SK-N-SH (cell line): ENCODE measurements around the gene TUT1. TPM values are rescaled to one million over a fixed set of nuclear protein-coding genes. Genes with fewer than 3 reads are reported as not detected.

ENCODE experiments used
- CTCF ChIA-PET: fragments of 300-600, 350-600 bp; formaldehyde crosslinking; extraction: SDS; loops from one replicate; lab custom pipeline; 2021; lab: Yijun Ruan, JAX
- POLR2A ChIA-PET: fragments of 350-600 bp; sonication (Branson Sonifier 250); formaldehyde crosslinking; extraction: SDS; loops from one replicate; lab custom pipeline; 2020; ENCODE audit warnings: antibody characterized with exemption, inconsistent platforms; lab: Yijun Ruan, JAX
- DNase-seq: peaks from one replicate; pipeline ENCODE4 v3.0.0; 2012
- H2AFZ ChIP-seq: fragments of 200-600 bp; sonication (generic); 2 replicates; pipeline ENCODE4 v1.8.1; 2016; ENCODE audit warnings: antibody characterized with exemption, mild to moderate bottlenecking, low read depth
- H3F3A ChIP-seq: fragments of 200-600 bp; sonication (generic); replicated peaks from 2 replicates; pipeline ENCODE3; 2016; ENCODE audit warnings: antibody characterized with exemption, mild to moderate bottlenecking; ENCODE audit not compliant: insufficient read depth
- H3K27ac ChIP-seq, 2 experiments: fragments of 200-500 bp in 1 of 2; fragments of 200-600 bp in 1 of 2; sonication (Bioruptor generic) in 1 of 2; sonication (generic), shearing (Covaris generic) in 1 of 2; 2 replicates each; pipeline versions ENCODE4 v1.5.1 to v1.6.1; 2014 to 2016; ENCODE audit warnings: low read depth in 2 of 2, inconsistent platforms in 1 of 2, low read length in 1 of 2, mild to moderate bottlenecking in 1 of 2, mixed read lengths in 1 of 2
- H3K27me3 ChIP-seq: fragments of 200-600 bp; sonication (generic), shearing (Covaris generic); 2 replicates; pipeline ENCODE4 v1.6.1; 2016; ENCODE audit warnings: mixed run types; ENCODE audit not compliant: insufficient read depth
- H3K36me3 ChIP-seq, 2 experiments: fragments of 200-500 bp in 1 of 2; fragments of 200-600 bp in 1 of 2; sonication (Bioruptor generic) in 1 of 2; sonication (generic) in 1 of 2; replicated peaks in 1 of 2; 2 replicates each; pipeline versions ENCODE3 to v1.5.1; 2014 to 2016; ENCODE audit warnings: low read length in 1 of 2, mild to moderate bottlenecking in 1 of 2; ENCODE audit not compliant: insufficient read depth in 2 of 2, control insufficient read depth in 1 of 2
- H3K4me1 ChIP-seq, 2 experiments: fragments of 200-500 bp in 1 of 2; fragments of 200-600 bp in 1 of 2; sonication (Bioruptor generic) in 1 of 2; sonication (generic), shearing (Covaris generic) in 1 of 2; 2 replicates each; pipeline versions ENCODE4 v1.5.1 to v1.6.1; 2014 to 2016; ENCODE audit warnings: low read depth in 1 of 2, low read length in 1 of 2, mixed run types in 1 of 2; ENCODE audit not compliant: insufficient read depth in 2 of 2, control insufficient read depth in 1 of 2
- H3K4me2 ChIP-seq: fragments of 200-600 bp; sonication (generic), shearing (Covaris generic); 2 replicates; pipeline ENCODE4 v1.6.1; 2017; ENCODE audit warnings: mixed run types
- H3K4me3 ChIP-seq, 2 experiments: fragments of 200-500 bp in 1 of 2; fragments of 200-600 bp in 1 of 2; sonication (Bioruptor generic) in 1 of 2; sonication (generic), shearing (Covaris generic) in 1 of 2; 2 replicates each; pipeline versions ENCODE4 v1.5.1 to v1.8.1; 2014 to 2016; ENCODE audit warnings: low read depth in 2 of 2, inconsistent platforms in 1 of 2, low read length in 1 of 2, mild to moderate bottlenecking in 1 of 2, mixed read lengths in 1 of 2, moderate library complexity in 1 of 2
- H3K79me2 ChIP-seq: fragments of 200-600 bp; sonication (generic); 2 replicates; pipeline ENCODE4 v1.8.1; 2017; ENCODE audit warnings: mild to moderate bottlenecking; ENCODE audit not compliant: insufficient read depth
- H3K9ac ChIP-seq: fragments of 200-600 bp; sonication (generic); 2 replicates; pipeline ENCODE4 v1.6.1; 2017; ENCODE audit warnings: mixed run types
- H3K9me2 ChIP-seq: fragments of 200-600 bp; sonication (generic); 2 replicates; pipeline ENCODE4 v1.6.1; 2017; ENCODE audit warnings: mixed run types
- H3K9me3 ChIP-seq: fragments of 200-600 bp; sonication (generic); 2 replicates; pipeline ENCODE4 v1.6.1; 2017; ENCODE audit warnings: mixed run types, mild to moderate bottlenecking, moderate library complexity
- H4K20me1 ChIP-seq: fragments of 200-600 bp; sonication (generic); 2 replicates; pipeline ENCODE4 v1.6.1; 2017; ENCODE audit warnings: mild to moderate bottlenecking, mixed run types; ENCODE audit not compliant: insufficient read depth
- CHD2 ChIP-seq: fragments of 150-350 bp; IDR thresholded peaks from 2 replicates; pipeline ENCODE4 v1.6.1; 2018; ENCODE audit warnings: low read length; ENCODE audit not compliant: partially characterized antibody
- ELF1 ChIP-seq: IDR thresholded peaks from 2 replicates; pipeline ENCODE4 v1.4.0; 2012
- EP300 ChIP-seq, 2 experiments: IDR thresholded peaks; 2 replicates each; pipeline versions ENCODE4 v1.4.0 to v1.6.1; 2012; ENCODE audit warnings: borderline replicate concordance in 1 of 2, low read depth in 1 of 2, low read length in 1 of 2
- FOXJ3 ChIP-seq: sonication (generic); formaldehyde crosslinking; IDR thresholded peaks from 2 replicates; pipeline ENCODE4 v1.5.1; 2020; ENCODE audit warnings: mild to moderate bottlenecking, missing genetic modification reagents
- FOXM1 ChIP-seq: IDR thresholded peaks from 2 replicates; pipeline ENCODE4 v1.4.0; 2012; ENCODE audit warnings: low read depth, mild to moderate bottlenecking
- MXI1 ChIP-seq: IDR thresholded peaks from 2 replicates; pipeline ENCODE4 v1.6.1; 2012; ENCODE audit warnings: mild to moderate bottlenecking, low read depth, low read length, improper control_type of control experiment
- NRF1 ChIP-seq: IDR thresholded peaks from 2 replicates; pipeline ENCODE4 v1.6.1; 2012; ENCODE audit warnings: low read depth, mild to moderate bottlenecking, low read length
- RAD21 ChIP-seq: IDR thresholded peaks from 2 replicates; pipeline ENCODE4 v1.6.1; 2012; ENCODE audit warnings: mild to moderate bottlenecking, low read length
- RCOR1 ChIP-seq: fragments of 150-350 bp; IDR thresholded peaks from 2 replicates; pipeline ENCODE4 v1.6.1; 2017; ENCODE audit warnings: antibody characterized with exemption, low read length
- RXRA ChIP-seq: IDR thresholded peaks from 2 replicates; pipeline ENCODE4 v1.4.0; 2012; ENCODE audit warnings: low read depth, mild to moderate bottlenecking, borderline replicate concordance
- SIN3A ChIP-seq: IDR thresholded peaks from 2 replicates; pipeline ENCODE4 v1.6.1; 2012; ENCODE audit warnings: low read depth, mild to moderate bottlenecking, low read length, moderate library complexity, borderline replicate concordance
- TAF1 ChIP-seq: IDR thresholded peaks from 2 replicates; pipeline ENCODE4 v1.6.1; 2012; ENCODE audit warnings: low read depth, mild to moderate bottlenecking, low read length, moderate library complexity, borderline replicate concordance
- TCF12 ChIP-seq: IDR thresholded peaks from 2 replicates; pipeline ENCODE4 v1.4.0; 2012
- TEAD4 ChIP-seq: IDR thresholded peaks from 2 replicates; pipeline ENCODE4 v1.4.0; 2012; ENCODE audit warnings: mild to moderate bottlenecking, borderline replicate concordance; ENCODE audit not compliant: insufficient read depth
- YY1 ChIP-seq: IDR thresholded peaks from 2 replicates; pipeline ENCODE4 v1.4.0; 2012; ENCODE audit warnings: low read depth, mild to moderate bottlenecking
- WGBS: methylation state at CpG from one replicate; pipeline ENCODE4 v1.1.6; 2017; ENCODE audit warnings: low lambda C conversion rate; 5-methylcytosine and 5-hydroxymethylcytosine counted together
- polyA plus RNA-seq, 3 experiments: library from polyadenylated mRNA; depleted of rRNA; stranded (reverse); fragments of >200 nt; gene quantifications; 2 replicates each; pipeline ENCODE4 v1.2.3, GENCODE V29; 2012
- TF ChIP-seq, protein P1 (sequence below): fragments of 200-600 bp; sonication (generic); IDR thresholded peaks from 2 replicates; pipeline ENCODE4 v1.6.1; 2017; ENCODE audit warnings: antibody characterized with exemption, mild to moderate bottlenecking, moderate library complexity
- TF ChIP-seq, protein P2 (sequence below): IDR thresholded peaks from 2 replicates; pipeline ENCODE4 v1.4.0; 2012; ENCODE audit warnings: low read depth, borderline replicate concordance
- TF ChIP-seq, protein P3 (sequence below): fragments of 150-350 bp; IDR thresholded peaks from 2 replicates; pipeline ENCODE4 v1.6.1; 2017; ENCODE audit warnings: antibody characterized with exemption, low read length, low read depth, borderline replicate concordance
- TF ChIP-seq, protein P4 (sequence below): IDR thresholded peaks from 2 replicates; pipeline ENCODE4; 2012
- TF ChIP-seq, protein P5 (sequence below): fragments of 150-350 bp; IDR thresholded peaks from 2 replicates; pipeline ENCODE4 v1.6.1; 2016; ENCODE audit warnings: mild to moderate bottlenecking, low read depth, low read length

Gene TUT1, protein sequence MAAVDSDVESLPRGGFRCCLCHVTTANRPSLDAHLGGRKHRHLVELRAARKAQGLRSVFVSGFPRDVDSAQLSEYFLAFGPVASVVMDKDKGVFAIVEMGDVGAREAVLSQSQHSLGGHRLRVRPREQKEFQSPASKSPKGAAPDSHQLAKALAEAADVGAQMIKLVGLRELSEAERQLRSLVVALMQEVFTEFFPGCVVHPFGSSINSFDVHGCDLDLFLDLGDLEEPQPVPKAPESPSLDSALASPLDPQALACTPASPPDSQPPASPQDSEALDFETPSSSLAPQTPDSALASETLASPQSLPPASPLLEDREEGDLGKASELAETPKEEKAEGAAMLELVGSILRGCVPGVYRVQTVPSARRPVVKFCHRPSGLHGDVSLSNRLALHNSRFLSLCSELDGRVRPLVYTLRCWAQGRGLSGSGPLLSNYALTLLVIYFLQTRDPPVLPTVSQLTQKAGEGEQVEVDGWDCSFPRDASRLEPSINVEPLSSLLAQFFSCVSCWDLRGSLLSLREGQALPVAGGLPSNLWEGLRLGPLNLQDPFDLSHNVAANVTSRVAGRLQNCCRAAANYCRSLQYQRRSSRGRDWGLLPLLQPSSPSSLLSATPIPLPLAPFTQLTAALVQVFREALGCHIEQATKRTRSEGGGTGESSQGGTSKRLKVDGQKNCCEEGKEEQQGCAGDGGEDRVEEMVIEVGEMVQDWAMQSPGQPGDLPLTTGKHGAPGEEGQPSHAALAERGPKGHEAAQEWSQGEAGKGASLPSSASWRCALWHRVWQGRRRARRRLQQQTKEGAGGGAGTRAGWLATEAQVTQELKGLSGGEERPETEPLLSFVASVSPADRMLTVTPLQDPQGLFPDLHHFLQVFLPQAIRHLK
- 27.3 and 30.0 TPM in 2 replicates for polyA plus RNA-seq (2012; rRNA removed)
- polyA plus RNA-seq (2012; cell fraction: cytosol; rRNA removed) = 10.5 and 13.8 TPM in 2 replicates
- 97.9 and 105 TPM in 2 replicates for polyA plus RNA-seq (2012; cell fraction: nucleus; rRNA removed)

DNA sequence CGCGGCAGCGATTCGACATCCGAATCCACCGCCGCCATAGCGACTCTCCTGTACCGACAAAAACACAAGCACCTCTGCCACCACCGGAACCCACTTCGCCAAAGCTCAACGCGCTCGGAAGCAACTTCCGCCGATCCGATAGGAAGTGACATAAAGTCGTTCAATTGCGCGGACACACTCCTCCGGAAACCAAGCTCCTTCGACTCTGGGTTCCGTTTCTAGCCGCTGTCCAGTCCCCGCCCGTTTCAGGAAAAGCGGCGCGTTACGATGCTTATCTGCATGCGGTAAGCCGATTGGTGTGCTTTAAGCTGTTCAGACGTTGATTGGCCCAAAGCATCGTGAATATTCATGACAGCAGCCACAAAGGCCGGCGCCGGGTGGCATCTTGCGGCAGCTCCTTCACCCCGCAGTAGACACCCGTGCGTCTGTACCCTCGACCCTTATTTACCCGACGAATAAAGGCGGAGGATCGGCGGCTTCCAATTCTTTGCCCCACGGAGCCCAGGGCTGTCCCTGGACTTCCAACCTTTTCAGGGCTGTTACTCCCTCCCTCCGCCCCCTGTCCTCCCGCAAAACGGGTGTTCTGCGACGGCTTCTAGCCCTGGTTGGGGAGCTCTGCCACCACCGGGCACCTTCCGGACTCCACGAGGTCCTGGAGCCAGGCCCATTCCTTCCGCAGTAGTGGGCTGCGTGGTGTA lies at the start of gene TUT1:
Gene TUT1, minus strand, starts transcription at position 76 of the 698 bp plus-strand sequence. Its CDS starts 38 bp downstream, at position 38.
- Histone ChIP-seq H3K9me2 (no peaks in the 10 kb centered on the region), H2AFZ (peak within 1 kb of the TSS; percentile 61), H3K9ac (peak within 1 kb of the TSS; percentile 82), H3K79me2 (peaks cover 33% of the 10 kb centered on the region), H3K27ac (peak within 1 kb of the TSS; percentile 86 to 94), H3K27me3 (no peaks in the 10 kb centered on the region), H3K4me1 (peaks cover 13 to 17% of the 10 kb centered on the region in 2 experiments; a peak in 3 of 4 replicates), H3K4me3 (peak within 1 kb of the TSS; percentile 77 to 78), H3F3A (peaks cover 41% of the 10 kb centered on the region), H3K4me2 (peak within 1 kb of the TSS; percentile 88), H3K36me3 (peaks cover 35 to 43% of the 10 kb centered on the region in 2 experiments), H4K20me1 (no peaks in the 10 kb centered on the region), H3K9me3 (no peaks in the 10 kb centered on the region)
- ChIA-PET CTCF (interaction anchor here (0.6 to 6.2 kb wide), 20 partner anchors 10 to 212 kb away, joined by 3 to 69 read pairs (median 4); partner anchors contain the start of genes B3GAT3, C11orf98, CSKMT and EML3), POLR2A (interaction anchor here (0.5 to 2.8 kb wide), 41 partner anchors 9 to 254 kb away, joined by 3 to 59 read pairs (median 5); partner anchors contain the start of genes AHNAK, ASRGL1, B3GAT3 and C11orf98)
- WGBS = 1% methylated on average over 38 of the region's 58 CpGs
- peak; percentile 83 for DNase-seq
- peak; percentile 86 for TF ChIP-seq ELF1
- TF ChIP-seq EP300 (IDR thresholded peaks at IDR 0.05; ENCODE audit: borderline replicate concordance in 1 of 2, low read depth in 1 of 2, low read length in 1 of 2) = 0 out of 4 replicates have a peak, but pooled peaks of 1 of the 2 experiments have one; percentile 22
- no peak for TF ChIP-seq NRF1
- no peak for TF ChIP-seq RAD21
- TF ChIP-seq TAF1 = peak; percentile 89
- peak; percentile 72; the same call in 1 of the 2 replicates for TF ChIP-seq YY1
- TF ChIP-seq TCF12 = peak; percentile 56
- TF ChIP-seq, protein P1, sequence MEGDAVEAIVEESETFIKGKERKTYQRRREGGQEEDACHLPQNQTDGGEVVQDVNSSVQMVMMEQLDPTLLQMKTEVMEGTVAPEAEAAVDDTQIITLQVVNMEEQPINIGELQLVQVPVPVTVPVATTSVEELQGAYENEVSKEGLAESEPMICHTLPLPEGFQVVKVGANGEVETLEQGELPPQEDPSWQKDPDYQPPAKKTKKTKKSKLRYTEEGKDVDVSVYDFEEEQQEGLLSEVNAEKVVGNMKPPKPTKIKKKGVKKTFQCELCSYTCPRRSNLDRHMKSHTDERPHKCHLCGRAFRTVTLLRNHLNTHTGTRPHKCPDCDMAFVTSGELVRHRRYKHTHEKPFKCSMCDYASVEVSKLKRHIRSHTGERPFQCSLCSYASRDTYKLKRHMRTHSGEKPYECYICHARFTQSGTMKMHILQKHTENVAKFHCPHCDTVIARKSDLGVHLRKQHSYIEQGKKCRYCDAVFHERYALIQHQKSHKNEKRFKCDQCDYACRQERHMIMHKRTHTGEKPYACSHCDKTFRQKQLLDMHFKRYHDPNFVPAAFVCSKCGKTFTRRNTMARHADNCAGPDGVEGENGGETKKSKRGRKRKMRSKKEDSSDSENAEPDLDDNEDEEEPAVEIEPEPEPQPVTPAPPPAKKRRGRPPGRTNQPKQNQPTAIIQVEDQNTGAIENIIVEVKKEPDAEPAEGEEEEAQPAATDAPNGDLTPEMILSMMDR = no peak; the same call in 1 of the 2 replicates
- TF ChIP-seq, protein P2, sequence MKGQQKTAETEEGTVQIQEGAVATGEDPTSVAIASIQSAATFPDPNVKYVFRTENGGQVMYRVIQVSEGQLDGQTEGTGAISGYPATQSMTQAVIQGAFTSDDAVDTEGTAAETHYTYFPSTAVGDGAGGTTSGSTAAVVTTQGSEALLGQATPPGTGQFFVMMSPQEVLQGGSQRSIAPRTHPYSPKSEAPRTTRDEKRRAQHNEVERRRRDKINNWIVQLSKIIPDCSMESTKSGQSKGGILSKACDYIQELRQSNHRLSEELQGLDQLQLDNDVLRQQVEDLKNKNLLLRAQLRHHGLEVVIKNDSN = 0 out of 2 replicates have a peak, but pooled peaks have one; percentile 32
- TF ChIP-seq CHD2 = peak; percentile 86
- TF ChIP-seq MXI1 = peak; percentile 61; the same call in 1 of the 2 replicates
- TF ChIP-seq FOXM1 = no peak
- TF ChIP-seq FOXJ3 (CRISPR knock-in tag) = no peak
- TF ChIP-seq, protein P3, sequence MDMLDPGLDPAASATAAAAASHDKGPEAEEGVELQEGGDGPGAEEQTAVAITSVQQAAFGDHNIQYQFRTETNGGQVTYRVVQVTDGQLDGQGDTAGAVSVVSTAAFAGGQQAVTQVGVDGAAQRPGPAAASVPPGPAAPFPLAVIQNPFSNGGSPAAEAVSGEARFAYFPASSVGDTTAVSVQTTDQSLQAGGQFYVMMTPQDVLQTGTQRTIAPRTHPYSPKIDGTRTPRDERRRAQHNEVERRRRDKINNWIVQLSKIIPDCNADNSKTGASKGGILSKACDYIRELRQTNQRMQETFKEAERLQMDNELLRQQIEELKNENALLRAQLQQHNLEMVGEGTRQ = no peak
- TF ChIP-seq, protein P4, sequence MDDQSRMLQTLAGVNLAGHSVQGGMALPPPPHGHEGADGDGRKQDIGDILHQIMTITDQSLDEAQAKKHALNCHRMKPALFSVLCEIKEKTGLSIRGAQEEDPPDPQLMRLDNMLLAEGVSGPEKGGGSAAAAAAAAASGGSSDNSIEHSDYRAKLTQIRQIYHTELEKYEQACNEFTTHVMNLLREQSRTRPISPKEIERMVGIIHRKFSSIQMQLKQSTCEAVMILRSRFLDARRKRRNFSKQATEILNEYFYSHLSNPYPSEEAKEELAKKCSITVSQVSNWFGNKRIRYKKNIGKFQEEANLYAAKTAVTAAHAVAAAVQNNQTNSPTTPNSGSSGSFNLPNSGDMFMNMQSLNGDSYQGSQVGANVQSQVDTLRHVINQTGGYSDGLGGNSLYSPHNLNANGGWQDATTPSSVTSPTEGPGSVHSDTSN = peak; percentile 47
- no peak for TF ChIP-seq RXRA
- peak; percentile 74; the same call in 1 of the 2 replicates for TF ChIP-seq SIN3A
- TF ChIP-seq, protein P5, sequence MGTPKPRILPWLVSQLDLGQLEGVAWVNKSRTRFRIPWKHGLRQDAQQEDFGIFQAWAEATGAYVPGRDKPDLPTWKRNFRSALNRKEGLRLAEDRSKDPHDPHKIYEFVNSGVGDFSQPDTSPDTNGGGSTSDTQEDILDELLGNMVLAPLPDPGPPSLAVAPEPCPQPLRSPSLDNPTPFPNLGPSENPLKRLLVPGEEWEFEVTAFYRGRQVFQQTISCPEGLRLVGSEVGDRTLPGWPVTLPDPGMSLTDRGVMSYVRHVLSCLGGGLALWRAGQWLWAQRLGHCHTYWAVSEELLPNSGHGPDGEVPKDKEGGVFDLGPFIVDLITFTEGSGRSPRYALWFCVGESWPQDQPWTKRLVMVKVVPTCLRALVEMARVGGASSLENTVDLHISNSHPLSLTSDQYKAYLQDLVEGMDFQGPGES = no peak; the same call in 1 of the 2 replicates
- peak; percentile 74; the same call in 1 of the 2 replicates for TF ChIP-seq RCOR1
- 0 out of 2 replicates have a peak, but pooled peaks have one; percentile 3 for TF ChIP-seq TEAD4
